Keratinocyte (primary cell): ENCODE data around the gene FHOD3. TPM values are rescaled to one million over a fixed set of nuclear protein-coding genes. Genes with fewer than 3 reads are reported as not detected.

Experiments used
- DNase-seq: peaks from one replicate; pipeline ENCODE4 v3.0.0-alpha.2; 2011; ENCODE audit warnings: low read depth, missing footprints, low spot score
- FAIRE-seq: peaks from 2 replicates; lab custom pipeline; 2011; peaks lifted over from hg19 to GRCh38; lab: Jason Lieb, UNC
- H2AFZ ChIP-seq: 2 replicates; pipeline ENCODE4 v1.6.0; 2012; ENCODE audit warnings: low read length, control low read depth, inconsistent platforms; ENCODE audit not compliant: control insufficient read depth
- H3K27ac ChIP-seq: 2 replicates; pipeline ENCODE4 v1.5.1; 2011; ENCODE audit warnings: low read length; ENCODE audit not compliant: control insufficient read depth, insufficient read depth
- H3K27me3 ChIP-seq: 3 replicates; pipeline ENCODE4 v1.6.0; 2011; ENCODE audit warnings: low read length; ENCODE audit not compliant: control insufficient read depth, insufficient read depth; ENCODE audit errors: extremely low read depth
- H3K36me3 ChIP-seq, 2 experiments: 2 replicates in 1 of 2; 3 replicates in 1 of 2; pipeline ENCODE4 v1.5.1; 2011; ENCODE audit warnings: low read length in 2 of 2, mild to moderate bottlenecking in 1 of 2; ENCODE audit not compliant: control insufficient read depth in 2 of 2, insufficient read depth in 2 of 2; ENCODE audit errors: extremely low read depth in 1 of 2
- H3K4me1 ChIP-seq: 3 replicates; pipeline ENCODE4 v1.5.1; 2011; ENCODE audit warnings: low read length; ENCODE audit not compliant: control insufficient read depth, insufficient read depth; ENCODE audit errors: extremely low read depth
- H3K4me2 ChIP-seq: 3 replicates; pipeline ENCODE4 v1.6.0; 2011; ENCODE audit warnings: low read depth, low read length; ENCODE audit not compliant: control insufficient read depth, insufficient read depth; ENCODE audit errors: extremely low read depth
- H3K4me3 ChIP-seq, 3 experiments: fragments of 200-600 bp in 1 of 3; sonication (generic) in 1 of 3; 2 replicates in 2 of 3; 3 replicates in 1 of 3; pipeline ENCODE4 v1.5.1; 2011 to 2016; ENCODE audit warnings: low read length in 3 of 3, mild to moderate bottlenecking in 3 of 3, control low read depth in 2 of 3, inconsistent platforms in 1 of 3, low read depth in 1 of 3, mixed read lengths in 1 of 3, mixed run types in 1 of 3, moderate library complexity in 1 of 3; ENCODE audit not compliant: control insufficient read depth in 2 of 3, insufficient read depth in 2 of 3; ENCODE audit errors: extremely low read depth in 1 of 3
- H3K79me2 ChIP-seq: 2 replicates; pipeline ENCODE4 v1.6.0; 2012; ENCODE audit warnings: low read length; ENCODE audit not compliant: control insufficient read depth, insufficient read depth
- H3K9ac ChIP-seq: 3 replicates; pipeline ENCODE4 v1.6.0; 2011; ENCODE audit warnings: low read length; ENCODE audit not compliant: control insufficient read depth, insufficient read depth; ENCODE audit errors: extremely low read depth
- H3K9me1 ChIP-seq: 3 replicates; pipeline ENCODE4 v1.6.0; 2011; ENCODE audit warnings: low read length; ENCODE audit not compliant: control insufficient read depth, insufficient read depth; ENCODE audit errors: extremely low read depth
- H3K9me3 ChIP-seq: 2 replicates; pipeline ENCODE4 v1.5.1; 2012; ENCODE audit warnings: low read depth, low read length; ENCODE audit not compliant: control insufficient read depth
- H4K20me1 ChIP-seq: 3 replicates; pipeline ENCODE4 v1.6.0; 2011; ENCODE audit warnings: low read length; ENCODE audit not compliant: control insufficient read depth, insufficient read depth; ENCODE audit errors: extremely low read depth
- CTCF ChIP-seq, 3 experiments: IDR thresholded peaks in 1 of 3; conservative IDR thresholded peaks in 1 of 3; optimal IDR thresholded peaks in 1 of 3; 2 replicates in 2 of 3; 3 replicates in 1 of 3; pipeline versions ENCODE3 to v1.5.1; 2011; ENCODE audit warnings: low read length in 3 of 3, mild to moderate bottlenecking in 3 of 3, moderate library complexity in 2 of 3, control low read depth in 1 of 3, inconsistent platforms in 1 of 3; ENCODE audit not compliant: insufficient read depth in 2 of 3; ENCODE audit errors: extremely low read depth in 1 of 3
- EZH2 ChIP-seq: IDR thresholded peaks from one replicate; pipeline ENCODE4 v1.6.1; 2012; ENCODE audit warnings: inconsistent platforms, mild to moderate bottlenecking, low read length, moderate library complexity
- dilution Hi-C: fragments of 300-500 bp; cut with MboI; formaldehyde crosslinking; loops from one replicate; pipeline ENCODE4 v1.7.0; 2020; ENCODE audit warnings: low sequenced_read_pairs; ENCODE audit not compliant: extremely low pct_ligation_motif_present
- polyA plus RNA-seq, 5 experiments: library from polyadenylated mRNA; depleted of rRNA in 3 of 5; stranded (reverse) in 3 of 5; stranded (forward) in 1 of 5; unstranded in 1 of 5; fragments of >200 nt; gene quantifications; 1 replicate in 1 of 5; 2 replicates in 3 of 5; 3 replicates in 1 of 5; pipeline versions ENCODE4 v1.2.1 to v1.2.3, GENCODE V29; 2011 to 2012; ENCODE audit warnings: missing spikeins in 2 of 5, low read depth in 1 of 5, low replicate concordance in 1 of 5

FHOD3 gene
- polyA plus RNA-seq, 1 donor (not counting 4 experiments of a cell fraction or from before 2014, with no cell fraction given), result 7.7 TPM

DNA sequence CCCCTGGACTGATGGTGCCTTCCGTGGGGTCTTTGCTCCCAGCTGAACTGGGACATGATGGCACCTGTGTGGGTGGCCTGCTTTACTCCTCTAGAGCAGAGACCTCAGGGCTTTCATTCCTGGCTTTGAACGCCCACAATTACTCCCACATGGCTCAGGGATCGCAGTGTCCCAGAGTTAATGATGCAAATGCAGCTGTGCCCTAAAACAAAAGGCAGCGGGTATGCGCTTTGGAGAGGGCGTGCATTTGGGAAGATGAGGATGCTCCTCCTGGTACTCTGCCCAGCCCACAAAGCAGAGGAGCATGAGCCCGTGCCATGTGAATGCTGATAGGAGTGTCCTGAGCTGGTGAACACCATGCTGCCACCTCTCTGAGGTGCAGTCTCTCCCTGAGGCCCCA is 173.4 kb downstream of the FHOD3 start:
- H3K4me2 ChIP-seq, result no peak overlapping the region
- dilution Hi-C loops, result no loop called here

GRCh38 chr18:36471393-36471792 is 173.9 kb downstream of the FHOD3 start:
- Histone ChIP-seq H3K27ac (no peak overlapping the region), H3K79me2 (no peaks in the 10 kb centered on the region), H3K9me1 (no peaks in the 10 kb centered on the region), H4K20me1 (no peaks in the 10 kb centered on the region), H3K4me2 (no peak overlapping the region), H3K9me3 (no peaks in the 10 kb centered on the region), H2AFZ (no peak overlapping the region), H3K4me3 (no peak overlapping the region), H3K36me3 (no peaks in the 10 kb centered on the region), H3K9ac (no peak overlapping the region), H3K4me1 (no peaks in the 10 kb centered on the region), H3K27me3 (no peaks in the 10 kb centered on the region)
- DNase-seq (no peak), FAIRE-seq (no peak)
- no peak for TF ChIP-seq EZH2
- no peak for TF ChIP-seq CTCF (optimal IDR thresholded peaks at IDR 0.05 in 1 of 3, IDR thresholded peaks at IDR 0.05 in 1 of 3, conservative IDR thresholded peaks at IDR 0.05 in 1 of 3; ENCODE audit: extremely low read depth in 1 of 3, insufficient read depth in 2 of 3, low read length in 3 of 3)
- dilution Hi-C loops, result no loop called here

More for the DNA sequence above, 173.4 kb downstream of the FHOD3 start:
- Histone ChIP-seq H4K20me1 (no peaks in the 10 kb centered on the region), H3K9me3 (no peaks in the 10 kb centered on the region), H3K36me3 (no peaks in the 10 kb centered on the region), H3K4me3 (no peak overlapping the region), H3K79me2 (no peaks in the 10 kb centered on the region), H3K27ac (no peak overlapping the region), H3K9me1 (no peaks in the 10 kb centered on the region), H2AFZ (no peak overlapping the region), H3K9ac (no peak overlapping the region), H3K27me3 (no peaks in the 10 kb centered on the region), H3K4me1 (no peaks in the 10 kb centered on the region)
- FAIRE-seq (no peak), DNase-seq (no peak)
- TF ChIP-seq EZH2, result no peak
- TF ChIP-seq CTCF (optimal IDR thresholded peaks at IDR 0.05 in 1 of 3, IDR thresholded peaks at IDR 0.05 in 1 of 3, conservative IDR thresholded peaks at IDR 0.05 in 1 of 3; ENCODE audit: extremely low read depth in 1 of 3, insufficient read depth in 2 of 3, low read length in 3 of 3), result no peak
